ENCODE measurements around the gene PDE4B. TPM values are rescaled to one million over a fixed set of nuclear protein-coding genes. Genes with fewer than 3 reads are reported as not detected.

PDE4B gene
- polyA plus RNA-seq, 1 experiment, result 17.6 TPM

- ChIA-PET POLR2A (no interaction called here), CTCF (interaction anchor here (1.4 to 10.4 kb wide), 2 partner anchors 8 to 274 kb away, joined by 3 to 291 read pairs; no protein-coding TSS in a partner anchor)
- Histone ChIP-seq H3K4me3 (ENCODE audit: low read depth, low read length) (no peak overlapping the region), H3K27ac (ENCODE audit: low read depth, low read length) (no peak overlapping the region), H3K27me3 (ENCODE audit: control insufficient read depth, insufficient read depth, low read length) (no peaks in the 10 kb centered on the region), H3K9me3 (ENCODE audit: control insufficient read depth, insufficient read depth, low read length) (no peaks in the 10 kb centered on the region)
- no peak for TF ChIP-seq CTCF (IDR thresholded peaks at IDR 0.05; ENCODE audit: low read depth, low read length)
- DNase-seq (ENCODE audit: low read depth, low spot score), result no peak
Observed at GRCh38 chr1:66237722-66238479, 445.2 kb downstream of the PDE4B start.

- H3K4me3 ChIP-seq (ENCODE audit: low read depth, low read length), result no peak overlapping the region
- peak; percentile 20 for TF ChIP-seq CTCF (IDR thresholded peaks at IDR 0.05; ENCODE audit: low read depth, low read length)
- DNase-seq (ENCODE audit: low read depth, low spot score), result no peak
- POLR2A ChIA-PET, result no interaction called here
- no peaks in the 10 kb centered on the region for H3K27me3 ChIP-seq (ENCODE audit: control insufficient read depth, insufficient read depth, low read length)
- CTCF ChIA-PET, result interaction anchor here (5.5 to 10.4 kb wide), 2 partner anchors 276 to 283 kb away, joined by 133 to 291 read pairs; no protein-coding TSS in a partner anchor
- no peak overlapping the region for H3K27ac ChIP-seq (ENCODE audit: low read depth, low read length)
- H3K9me3 ChIP-seq (ENCODE audit: control insufficient read depth, insufficient read depth, low read length), result no peaks in the 10 kb centered on the region
Observed at GRCh38 chr1:66239834-66240233, 447.1 kb downstream of the PDE4B start.

GRCh38 chr1:66240491-66241484 is 448.1 kb downstream of the PDE4B start:
- Histone ChIP-seq H3K9me3 (ENCODE audit: control insufficient read depth, insufficient read depth, low read length) (no peaks in the 10 kb centered on the region), H3K27me3 (ENCODE audit: control insufficient read depth, insufficient read depth, low read length) (no peaks in the 10 kb centered on the region), H3K27ac (ENCODE audit: low read depth, low read length) (no peak overlapping the region), H3K4me3 (ENCODE audit: low read depth, low read length) (no peak overlapping the region)
- POLR2A ChIA-PET, result no interaction called here
- CTCF ChIA-PET, result interaction anchor here (0.6 to 20.2 kb wide), 14 partner anchors 10 to 485 kb away, joined by 3 to 484 read pairs (median 15); no protein-coding TSS in a partner anchor
- no peak for TF ChIP-seq CTCF (IDR thresholded peaks at IDR 0.05; ENCODE audit: low read depth, low read length)
- no peak for DNase-seq (ENCODE audit: low read depth, low spot score)

DNA sequence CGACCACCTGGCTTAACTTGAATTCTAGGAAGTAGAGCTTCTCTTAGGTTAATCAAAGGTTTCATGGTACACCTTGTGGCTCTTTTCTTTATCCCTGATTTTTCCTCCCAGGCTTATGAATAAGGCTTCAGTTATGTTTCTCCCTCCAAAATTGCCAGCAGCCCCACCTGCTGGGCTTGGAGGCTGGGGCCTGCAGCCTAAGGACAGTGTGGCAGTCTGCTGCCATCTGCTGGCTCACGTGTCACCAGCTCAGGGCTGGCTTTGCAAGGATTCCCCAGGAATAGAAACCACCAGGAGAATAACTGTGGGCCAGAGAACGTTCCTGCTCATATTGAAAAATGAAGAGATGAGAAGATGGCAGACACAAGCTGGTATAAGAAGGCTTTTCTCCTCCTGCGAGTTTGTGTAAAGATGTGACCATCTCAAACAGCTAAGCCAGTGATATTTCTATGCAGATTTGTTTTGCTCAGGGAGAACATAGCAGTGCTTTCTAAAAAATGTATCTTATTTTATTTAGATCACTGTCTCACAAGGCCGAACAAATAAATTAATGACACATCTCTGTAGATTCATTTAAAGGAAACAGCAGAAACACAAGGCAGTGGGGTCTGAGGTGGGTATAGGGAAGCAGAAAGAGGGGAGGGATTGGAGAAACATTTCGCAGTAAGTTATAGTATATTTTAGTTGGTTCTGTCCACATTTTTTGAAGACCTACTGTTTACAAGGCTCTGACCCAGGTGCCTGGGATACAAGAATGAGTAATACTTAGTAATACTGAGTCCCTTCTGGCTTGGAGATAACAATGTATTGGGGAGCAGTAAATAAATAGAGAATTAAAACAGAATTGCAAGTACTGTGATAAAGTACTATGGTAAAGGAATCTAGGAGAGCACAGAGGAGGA is 450.2 kb downstream of the PDE4B start:
- peak; percentile 71 for DNase-seq (ENCODE audit: low read depth, low spot score)
- CTCF ChIA-PET, result interaction anchor here (0.6 to 20.2 kb wide), 95 partner anchors 8 to 1024 kb away, joined by 3 to 484 read pairs (median 4); no protein-coding TSS in a partner anchor
- no peaks in the 10 kb centered on the region for H3K9me3 ChIP-seq (ENCODE audit: control insufficient read depth, insufficient read depth, low read length)
- H3K4me3 ChIP-seq (ENCODE audit: low read depth, low read length), result no peak overlapping the region
- no peak overlapping the region for H3K27ac ChIP-seq (ENCODE audit: low read depth, low read length)
- POLR2A ChIA-PET, result no interaction called here
- H3K27me3 ChIP-seq (ENCODE audit: control insufficient read depth, insufficient read depth, low read length), result no peaks in the 10 kb centered on the region
- peak; percentile 100 for TF ChIP-seq CTCF (IDR thresholded peaks at IDR 0.05; ENCODE audit: low read depth, low read length)
